Calu3 (cell line): ENCODE results near the gene RAB9B. TPM values are rescaled to one million over a fixed set of nuclear protein-coding genes. Genes with fewer than 3 reads are reported as not detected.

Source experiments
- BruUV-seq: library from RNA; stranded (reverse); fragments of 400-500 nt; replicated peaks from 2 replicates; lab custom pipeline; 2021; lab: Mats Ljungman, UMichigan
- CTCF ChIA-PET: fragments of 300-600 bp; sonication (Branson Sonifier 250); formaldehyde crosslinking; loops from one replicate; lab custom pipeline; 2022; ENCODE audit warnings: antibody characterized with exemption; lab: Charles Lee
- DNase-seq: peaks from one replicate; pipeline ENCODE4 v3.0.0; 2022
- H3K27ac Mint-ChIP-seq: one replicate; pipeline ENCODE4 v1.8.0; 2022; ENCODE audit warnings: mixed read lengths; ENCODE audit not compliant: unreplicated experiment
- H3K27me3 Mint-ChIP-seq: one replicate; pipeline ENCODE4 v1.8.0; 2022; ENCODE audit warnings: mixed read lengths; ENCODE audit not compliant: unreplicated experiment
- H3K36me3 Mint-ChIP-seq: one replicate; pipeline ENCODE4 v1.8.0; 2022; ENCODE audit warnings: mild to moderate bottlenecking, moderate library complexity, mixed read lengths; ENCODE audit not compliant: insufficient read depth, unreplicated experiment
- H3K4me1 Mint-ChIP-seq: one replicate; pipeline ENCODE4 v1.8.0; 2022; ENCODE audit warnings: mild to moderate bottlenecking, low read depth, mixed read lengths; ENCODE audit not compliant: unreplicated experiment
- H3K4me3 Mint-ChIP-seq: one replicate; pipeline ENCODE4 v1.8.0; 2022; ENCODE audit warnings: mild to moderate bottlenecking, low read depth, moderate library complexity, mixed read lengths; ENCODE audit not compliant: unreplicated experiment
- H3K9me3 Mint-ChIP-seq: one replicate; pipeline ENCODE4 v1.8.0; 2022; ENCODE audit warnings: low read depth, mixed read lengths; ENCODE audit not compliant: unreplicated experiment
- intact Hi-C: fragments of 100-400 bp; cut with micrococcal nuclease; formaldehyde crosslinking; loops from one replicate; pipeline ENCODE4 v1.10.0; 2022; ENCODE audit not compliant: unreplicated experiment
- total RNA-seq: library from RNA; stranded (reverse); gene quantifications from 2 replicates; pipeline ENCODE4 v1.2.3, GENCODE V29; 2022
- TF ChIP-seq, protein P1 (sequence below): fragments of 200-600 bp; IDR thresholded peaks from one replicate; pipeline ENCODE4 v1.8.0; 2022; ENCODE audit warnings: antibody characterized with exemption; ENCODE audit not compliant: unreplicated experiment

Gene RAB9B
- total RNA-seq, 1 experiment from 2014 or later = 1.5 TPM

DNA sequence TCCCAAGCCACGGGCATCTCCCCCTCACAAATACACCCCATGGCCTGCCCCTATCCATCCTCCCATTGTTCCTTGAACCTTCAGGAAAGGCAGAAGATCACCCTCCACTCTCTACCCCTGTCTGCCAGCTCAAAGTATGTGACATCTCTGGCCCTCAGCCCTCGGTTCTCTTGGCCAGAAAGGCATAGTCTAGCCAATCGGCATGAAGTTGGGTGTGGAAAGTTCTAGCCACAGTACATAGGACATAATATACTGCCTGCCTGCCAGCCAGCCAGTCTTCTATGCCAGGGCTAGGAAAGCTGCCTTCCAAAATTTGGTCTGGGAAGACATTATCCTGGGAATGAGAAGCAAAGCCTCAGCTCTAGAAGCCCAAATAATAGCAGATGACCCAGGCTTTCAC is 58.6 kb downstream of the RAB9B start:
- no peaks in the 10 kb centered on the region for H3K9me3 Mint-ChIP-seq
- BruUV-seq = no TSS peak
- CTCF ChIA-PET = interaction anchor here (2.4 kb wide), 1 partner anchor 240 kb away, joined by 10 read pairs; no protein-coding TSS in a partner anchor

More for the DNA sequence above, 58.6 kb downstream of the RAB9B start:
- Mint-ChIP-seq H3K36me3 (no peaks in the 10 kb centered on the region), H3K27me3 (peaks cover 76% of the 10 kb centered on the region), H3K4me1 (no peaks in the 10 kb centered on the region), H3K4me3 (no peak overlapping the region), H3K27ac (no peak overlapping the region)
- TF ChIP-seq, protein P1, sequence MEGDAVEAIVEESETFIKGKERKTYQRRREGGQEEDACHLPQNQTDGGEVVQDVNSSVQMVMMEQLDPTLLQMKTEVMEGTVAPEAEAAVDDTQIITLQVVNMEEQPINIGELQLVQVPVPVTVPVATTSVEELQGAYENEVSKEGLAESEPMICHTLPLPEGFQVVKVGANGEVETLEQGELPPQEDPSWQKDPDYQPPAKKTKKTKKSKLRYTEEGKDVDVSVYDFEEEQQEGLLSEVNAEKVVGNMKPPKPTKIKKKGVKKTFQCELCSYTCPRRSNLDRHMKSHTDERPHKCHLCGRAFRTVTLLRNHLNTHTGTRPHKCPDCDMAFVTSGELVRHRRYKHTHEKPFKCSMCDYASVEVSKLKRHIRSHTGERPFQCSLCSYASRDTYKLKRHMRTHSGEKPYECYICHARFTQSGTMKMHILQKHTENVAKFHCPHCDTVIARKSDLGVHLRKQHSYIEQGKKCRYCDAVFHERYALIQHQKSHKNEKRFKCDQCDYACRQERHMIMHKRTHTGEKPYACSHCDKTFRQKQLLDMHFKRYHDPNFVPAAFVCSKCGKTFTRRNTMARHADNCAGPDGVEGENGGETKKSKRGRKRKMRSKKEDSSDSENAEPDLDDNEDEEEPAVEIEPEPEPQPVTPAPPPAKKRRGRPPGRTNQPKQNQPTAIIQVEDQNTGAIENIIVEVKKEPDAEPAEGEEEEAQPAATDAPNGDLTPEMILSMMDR = no peak
- intact Hi-C loops = loop anchor here (5.0 kb wide), 1 partner anchor 61 kb away; the partner anchor contains the start of gene TMEM31
- no peak for DNase-seq

Other genes with a start within 250 kb of the RAB9B start
- gene TCEAL4, start 246.7 kb downstream of the RAB9B start, total RNA-seq = 57.6 and 68.0 TPM in 2 replicates
- 9.1 TPM in 2 replicates for gene TCEAL3, start 224.3 kb downstream of the RAB9B start, total RNA-seq
- gene TCEAL1, start 203.3 kb downstream of the RAB9B start, total RNA-seq = 16.4 and 17.1 TPM in 2 replicates
- 388 and 438 TPM in 2 replicates for gene MORF4L2, start 145.6 kb downstream of the RAB9B start, total RNA-seq
- gene TMEM31, start 121.3 kb downstream of the RAB9B start, total RNA-seq = not detected in 2 replicates
- gene PLP1, start 55.4 kb downstream of the RAB9B start, total RNA-seq = not detected in 2 replicates
- 7.7 and 8.2 TPM in 2 replicates for gene TMSB15B, start 130.4 kb upstream of the RAB9B start, total RNA-seq
- gene H2BW1, start 181.5 kb upstream of the RAB9B start, total RNA-seq = not detected in 2 replicates
- not detected in 2 replicates for gene H2BW2, start 207.7 kb upstream of the RAB9B start, total RNA-seq
- gene TMSB15C, start 244.0 kb upstream of the RAB9B start, total RNA-seq = 4.0 and 4.7 TPM in 2 replicates